Activated CD4-positive, alpha-beta T cell treated with anti-CD3 and anti-CD28 coated beads, Interleukin-2, amount 10 ng/mL, durations not matched to agents 7 days and 5 days (primary cell): ENCODE data around the gene CARD10. TPM values are rescaled to one million over a fixed set of nuclear protein-coding genes. Genes with fewer than 3 reads are reported as not detected.
"Not testable (repeated sequence)": the region's sequence is repeated elsewhere in the genome, so short reads cannot be mapped to it uniquely, and the experiment has no call there.

Experiments used
- CTCF ChIA-PET: fragments of 350-600 bp; sonication (Branson Sonifier 250); formaldehyde crosslinking; loops from one replicate; lab custom pipeline; 2021; ENCODE audit warnings: antibody characterized with exemption; lab: Charles Lee
- POLR2A ChIA-PET: fragments of 350-600 bp; sonication (Branson Sonifier 250); formaldehyde crosslinking; loops from one replicate; lab custom pipeline; 2021; ENCODE audit warnings: antibody characterized with exemption; lab: Charles Lee
- DNase-seq: peaks from one replicate; pipeline ENCODE4 v3.0.0-alpha.2; 2020
- H3K27ac Mint-ChIP-seq: one replicate; pipeline ENCODE4 v1.8.0; 2021; ENCODE audit warnings: mild to moderate bottlenecking, moderate library complexity, mixed read lengths
- H3K27me3 Mint-ChIP-seq: one replicate; pipeline ENCODE4 v1.8.0; 2021; ENCODE audit warnings: mixed read lengths
- H3K36me3 Mint-ChIP-seq: one replicate; pipeline ENCODE4 v1.8.0; 2021; ENCODE audit warnings: low read depth, mixed read lengths
- H3K4me1 Mint-ChIP-seq: one replicate; pipeline ENCODE4 v1.8.0; 2021; ENCODE audit warnings: mixed read lengths
- H3K4me3 Mint-ChIP-seq: one replicate; pipeline ENCODE4 v1.8.0; 2021; ENCODE audit warnings: mild to moderate bottlenecking, moderate library complexity, mixed read lengths
- H3K9me3 Mint-ChIP-seq: one replicate; pipeline ENCODE4 v1.8.0; 2021; ENCODE audit warnings: mixed read lengths
- total RNA-seq, 2 experiments: library from RNA; stranded (reverse); gene quantifications; one replicate each; pipeline ENCODE4 v1.2.3, GENCODE V29; 2021

CARD10 gene
- total RNA-seq, 2 experiments from 2014 or later = not detected

GRCh38 chr22:37472418-37473006 is 46.7 kb downstream of the CARD10 start:
- H3K4me1 Mint-ChIP-seq = peaks cover 5% of the 10 kb centered on the region
- ChIA-PET CTCF (interaction anchor here (0.5 to 2.2 kb wide), 17 partner anchors 10 to 289 kb away, joined by 3 to 13 read pairs (median 4); partner anchors contain the start of gene RAC2), POLR2A (no interaction called here)
- no peak overlapping the region for H3K27ac Mint-ChIP-seq
- H3K9me3 Mint-ChIP-seq = no peaks in the 10 kb centered on the region
- H3K27me3 Mint-ChIP-seq = no peaks in the 10 kb centered on the region
- no peak overlapping the region for H3K4me3 Mint-ChIP-seq
- DNase-seq = peak; percentile 53
- H3K36me3 Mint-ChIP-seq = peaks cover 53% of the 10 kb centered on the region

- POLR2A ChIA-PET = no interaction called here
- no peaks in the 10 kb centered on the region for H3K9me3 Mint-ChIP-seq
- peaks cover 4% of the 10 kb centered on the region for H3K4me1 Mint-ChIP-seq
- no peak overlapping the region for H3K4me3 Mint-ChIP-seq
- CTCF ChIA-PET = interaction anchor here (0.5 to 2.2 kb wide), 16 partner anchors 10 to 289 kb away, joined by 3 to 13 read pairs (median 4); partner anchors contain the start of gene RAC2
- no peak for DNase-seq
- no peak overlapping the region for H3K27ac Mint-ChIP-seq
- H3K36me3 Mint-ChIP-seq = peaks cover 47% of the 10 kb centered on the region
- no peaks in the 10 kb centered on the region for H3K27me3 Mint-ChIP-seq
Measured at GRCh38 chr22:37471727-37472417, 47.3 kb downstream of the CARD10 start.

GRCh38 chr22:37470087-37470445 is 49.1 kb downstream of the CARD10 start:
- no peaks in the 10 kb centered on the region for H3K9me3 Mint-ChIP-seq
- POLR2A ChIA-PET = no interaction called here
- no peak for DNase-seq
- H3K36me3 Mint-ChIP-seq = peaks cover 52% of the 10 kb centered on the region
- no peak overlapping the region for H3K27ac Mint-ChIP-seq
- no peaks in the 10 kb centered on the region for H3K27me3 Mint-ChIP-seq
- H3K4me3 Mint-ChIP-seq = no peak overlapping the region
- CTCF ChIA-PET = interaction anchor here (1.3 to 1.7 kb wide), 2 partner anchors 12 to 97 kb away, joined by 3 to 5 read pairs; no protein-coding TSS in a partner anchor
- H3K4me1 Mint-ChIP-seq = peaks cover 6% of the 10 kb centered on the region

GRCh38 chr22:37469416-37470086 is 49.7 kb downstream of the CARD10 start:
- H3K4me3 Mint-ChIP-seq = no peak overlapping the region
- DNase-seq = no peak
- no peaks in the 10 kb centered on the region for H3K27me3 Mint-ChIP-seq
- CTCF ChIA-PET = interaction anchor here (1.3 to 1.7 kb wide), 2 partner anchors 12 to 98 kb away, joined by 3 to 5 read pairs; no protein-coding TSS in a partner anchor
- H3K36me3 Mint-ChIP-seq = peaks cover 47% of the 10 kb centered on the region
- peaks cover 8% of the 10 kb centered on the region for H3K4me1 Mint-ChIP-seq
- peak overlapping the region; percentile 43 for H3K27ac Mint-ChIP-seq
- H3K9me3 Mint-ChIP-seq = no peaks in the 10 kb centered on the region
- POLR2A ChIA-PET = no interaction called here

- DNase-seq, H3K4me1 Mint-ChIP-seq, H3K27ac Mint-ChIP-seq, CTCF ChIA-PET, H3K9me3 Mint-ChIP-seq, POLR2A ChIA-PET, H3K4me3 Mint-ChIP-seq, H3K27me3 Mint-ChIP-seq: not testable (repeated sequence)
- peaks cover 44% of the 10 kb centered on the region for H3K36me3 Mint-ChIP-seq
Measured at GRCh38 chr22:37468201-37468695, 51.0 kb downstream of the CARD10 start.

GRCh38 chr22:37467391-37467955 is 51.7 kb downstream of the CARD10 start:
- H3K4me1 Mint-ChIP-seq = peaks cover 9% of the 10 kb centered on the region
- no peak overlapping the region for H3K4me3 Mint-ChIP-seq
- POLR2A ChIA-PET = no interaction called here
- peaks cover 39% of the 10 kb centered on the region for H3K36me3 Mint-ChIP-seq
- no peak for DNase-seq
- H3K9me3 Mint-ChIP-seq = no peaks in the 10 kb centered on the region
- H3K27me3 Mint-ChIP-seq = no peaks in the 10 kb centered on the region
- CTCF ChIA-PET = interaction anchor here (0.7 kb wide), 1 partner anchor 150 kb away, joined by 3 read pairs; no protein-coding TSS in a partner anchor
- H3K27ac Mint-ChIP-seq = no peak overlapping the region

GRCh38 chr22:37464181-37464580 is 55.0 kb downstream of the CARD10 start:
- no peak for DNase-seq
- no peak overlapping the region for H3K27ac Mint-ChIP-seq
- POLR2A ChIA-PET = no interaction called here

GRCh38 chr22:37462983-37463382 is 56.2 kb downstream of the CARD10 start:
- no peaks in the 10 kb centered on the region for H3K9me3 Mint-ChIP-seq
- H3K36me3 Mint-ChIP-seq = peaks cover 17% of the 10 kb centered on the region
- H3K27ac Mint-ChIP-seq = no peak overlapping the region
- no peak overlapping the region for H3K4me3 Mint-ChIP-seq
- ChIA-PET CTCF (no interaction called here), POLR2A (no interaction called here)
- peak; percentile 30 for DNase-seq
- no peaks in the 10 kb centered on the region for H3K27me3 Mint-ChIP-seq
- H3K4me1 Mint-ChIP-seq = peaks cover 7% of the 10 kb centered on the region

More at GRCh38 chr22:37464181-37464580, 55.0 kb downstream of the CARD10 start:
- Mint-ChIP-seq H3K4me1 (peaks cover 7% of the 10 kb centered on the region), H3K9me3 (no peaks in the 10 kb centered on the region), H3K27me3 (no peaks in the 10 kb centered on the region), H3K36me3 (peaks cover 21% of the 10 kb centered on the region), H3K4me3 (no peak overlapping the region)
- CTCF ChIA-PET = interaction anchor here (0.6 to 0.8 kb wide), 2 partner anchors 518 to 699 kb away, joined by 3 to 5 read pairs; no protein-coding TSS in a partner anchor

- peak overlapping the region; percentile 52 for H3K27ac Mint-ChIP-seq
- H3K9me3 Mint-ChIP-seq = no peaks in the 10 kb centered on the region
- no peaks in the 10 kb centered on the region for H3K27me3 Mint-ChIP-seq
- peaks cover 14% of the 10 kb centered on the region for H3K36me3 Mint-ChIP-seq
- POLR2A ChIA-PET = no interaction called here
- no peak for DNase-seq
- H3K4me3 Mint-ChIP-seq = no peak overlapping the region
- peaks cover 9% of the 10 kb centered on the region for H3K4me1 Mint-ChIP-seq
- CTCF ChIA-PET = interaction anchor here (1.8 kb wide), 1 partner anchor 10 kb away, joined by 7 read pairs; no protein-coding TSS in a partner anchor
Measured at GRCh38 chr22:37462436-37462835, 56.8 kb downstream of the CARD10 start.

GRCh38 chr22:37461961-37462360 is 57.3 kb downstream of the CARD10 start:
- Mint-ChIP-seq H3K27me3 (no peaks in the 10 kb centered on the region), H3K36me3 (peaks cover 14% of the 10 kb centered on the region), H3K27ac (no peak overlapping the region), H3K4me3 (no peak overlapping the region), H3K4me1 (peaks cover 10% of the 10 kb centered on the region), H3K9me3 (no peaks in the 10 kb centered on the region)
- no peak for DNase-seq
- ChIA-PET CTCF (interaction anchor here (0.7 to 1.8 kb wide), 2 partner anchors 10 to 165 kb away, joined by 3 to 7 read pairs; no protein-coding TSS in a partner anchor), POLR2A (no interaction called here)

- no peaks in the 10 kb centered on the region for H3K27me3 Mint-ChIP-seq
- peaks cover 10% of the 10 kb centered on the region for H3K4me1 Mint-ChIP-seq
- no peak overlapping the region for H3K27ac Mint-ChIP-seq
- CTCF ChIA-PET = interaction anchor here (1.8 kb wide), 1 partner anchor 11 kb away, joined by 7 read pairs; no protein-coding TSS in a partner anchor
- no peak for DNase-seq
- POLR2A ChIA-PET = no interaction called here
- no peak overlapping the region for H3K4me3 Mint-ChIP-seq
- H3K36me3 Mint-ChIP-seq = peaks cover 9% of the 10 kb centered on the region
- H3K9me3 Mint-ChIP-seq = no peaks in the 10 kb centered on the region
Measured at GRCh38 chr22:37460684-37461083, 58.5 kb downstream of the CARD10 start.

GRCh38 chr22:37459206-37459605 is 60.0 kb downstream of the CARD10 start:
- CTCF ChIA-PET = interaction anchor here (0.6 to 2.2 kb wide), 3 partner anchors 9 to 193 kb away, joined by 3 to 9 read pairs (median 3); no protein-coding TSS in a partner anchor
- Mint-ChIP-seq H3K4me1 (peaks cover 4% of the 10 kb centered on the region), H3K27ac (no peak overlapping the region), H3K27me3 (no peaks in the 10 kb centered on the region), H3K36me3 (peaks cover 2% of the 10 kb centered on the region), H3K4me3 (no peak overlapping the region), H3K9me3 (no peaks in the 10 kb centered on the region)
- POLR2A ChIA-PET = no interaction called here
- DNase-seq = no peak
